Spinal cord (tissue), 10 donors: ENCODE results near the gene AKAP5. TPM values are rescaled to one million over a fixed set of nuclear protein-coding genes. Genes with fewer than 3 reads are reported as not detected.

Source experiments
- DNase-seq, 6 donors: peaks; one replicate each; pipeline versions ENCODE4 v3.0.0 to v3.0.0-alpha.2; 2013 to 2015; ENCODE audit warnings: low spot score in 6 of 6, low read depth in 4 of 6
- H3K27ac ChIP-seq: one replicate; pipeline ENCODE4 v1.5.1; 2013; ENCODE audit warnings: low read depth, low read length, control low read depth
- H3K27me3 ChIP-seq: one replicate; pipeline ENCODE4 v1.6.1; 2013; ENCODE audit warnings: low read length; ENCODE audit not compliant: control insufficient read depth, insufficient read depth
- H3K36me3 ChIP-seq: one replicate; pipeline ENCODE4 v1.6.1; 2013; ENCODE audit warnings: low read length; ENCODE audit not compliant: control insufficient read depth, insufficient read depth
- H3K4me1 ChIP-seq: one replicate; pipeline ENCODE4 v1.6.1; 2013; ENCODE audit warnings: low read length; ENCODE audit not compliant: control insufficient read depth, insufficient read depth
- H3K4me3 ChIP-seq: one replicate; pipeline ENCODE4 v1.5.1; 2013; ENCODE audit warnings: low read depth, low read length, control low read depth
- H3K9me3 ChIP-seq: one replicate; pipeline ENCODE4 v1.6.1; 2013; ENCODE audit warnings: low read length; ENCODE audit not compliant: control insufficient read depth, insufficient read depth
- WGBS: methylation state at CpG from one replicate; pipeline ENCODE4 v1.1.5; 2013; ENCODE audit warnings: missing lambda C conversion rate; ENCODE audit not compliant: insufficient coverage; 5-methylcytosine and 5-hydroxymethylcytosine counted together
- polyA plus RNA-seq, 2 donors: library from polyadenylated mRNA; unstranded; fragments of 120-200 nt; gene quantifications; one replicate each; pipeline ENCODE4 v1.2.1, GENCODE V29; 2013; ENCODE audit not compliant: insufficient read length in 2 of 2
- total RNA-seq, 2 donors: library from RNA; depleted of rRNA in 1 of 2; stranded (reverse); fragments of 120-200 nt in 1 of 2; fragments of >200 nt in 1 of 2; gene quantifications; one replicate each; pipeline versions ENCODE4 v1.2.3 to v1.2.4, GENCODE V29; 2013 to 2014
- donor health status: healthy.

The AKAP5 gene
- total and polyA plus RNA-seq, 4 donors = 3.0 to 10.7 (median 7.4) TPM

DNA sequence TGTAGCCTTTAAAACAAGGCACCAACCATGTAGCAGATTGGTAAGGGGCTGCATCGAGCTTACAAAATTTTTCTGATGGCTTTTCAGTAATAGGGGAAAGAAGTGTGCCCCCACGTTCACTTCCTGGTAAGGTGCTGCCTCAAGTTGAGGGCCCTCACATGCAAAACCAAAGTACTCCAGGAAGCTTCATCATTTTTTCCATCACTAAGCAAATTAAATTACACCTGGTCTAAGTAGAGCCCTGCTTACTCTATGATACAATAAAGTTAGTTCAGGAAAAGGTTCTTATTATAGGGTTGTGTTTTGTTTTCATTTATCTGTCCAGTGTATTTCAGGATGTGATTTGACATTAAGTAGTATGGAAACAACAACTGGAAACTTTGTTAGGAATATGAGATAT lies 15.0 kb upstream of the AKAP5 start:
- Histone ChIP-seq H3K36me3 (peaks cover 31% of the 10 kb centered on the region), H3K27ac (no peak overlapping the region), H3K27me3 (no peaks in the 10 kb centered on the region), H3K4me3 (no peak overlapping the region), H3K9me3 (no peaks in the 10 kb centered on the region), H3K4me1 (no peaks in the 10 kb centered on the region)
- no peak for DNase-seq
- WGBS = no CpG with 5 or more reads among the region's 2 CpGs

DNA sequence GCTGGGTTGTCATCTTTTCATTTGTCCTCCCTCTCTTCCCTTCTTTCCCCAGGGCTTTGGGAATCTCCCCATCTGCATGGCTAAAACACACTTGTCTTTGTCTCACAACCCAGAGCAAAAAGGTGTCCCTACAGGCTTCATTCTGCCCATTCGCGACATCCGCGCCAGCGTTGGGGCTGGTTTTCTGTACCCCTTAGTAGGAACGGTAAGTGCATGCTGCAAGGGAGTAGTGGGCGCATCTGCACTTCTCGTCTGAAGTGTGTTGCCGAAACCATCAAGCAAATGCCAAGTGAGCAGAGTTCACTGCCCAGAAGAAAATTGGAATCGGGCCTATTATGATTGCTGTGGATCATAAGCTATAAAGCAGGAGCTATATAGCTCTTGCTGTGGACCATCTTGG lies 10.6 kb upstream of the AKAP5 start:
- no peaks in the 10 kb centered on the region for H3K9me3 ChIP-seq
- H3K36me3 ChIP-seq = peaks cover 15% of the 10 kb centered on the region
- no peaks in the 10 kb centered on the region for H3K4me1 ChIP-seq
- H3K27ac ChIP-seq = no peak overlapping the region
- no peaks in the 10 kb centered on the region for H3K27me3 ChIP-seq
- H3K4me3 ChIP-seq = no peak overlapping the region
- WGBS = 90% methylated on average over 10 of the region's 10 CpGs
- peak in 1 of 6 donors; percentile 15 for DNase-seq

DNA sequence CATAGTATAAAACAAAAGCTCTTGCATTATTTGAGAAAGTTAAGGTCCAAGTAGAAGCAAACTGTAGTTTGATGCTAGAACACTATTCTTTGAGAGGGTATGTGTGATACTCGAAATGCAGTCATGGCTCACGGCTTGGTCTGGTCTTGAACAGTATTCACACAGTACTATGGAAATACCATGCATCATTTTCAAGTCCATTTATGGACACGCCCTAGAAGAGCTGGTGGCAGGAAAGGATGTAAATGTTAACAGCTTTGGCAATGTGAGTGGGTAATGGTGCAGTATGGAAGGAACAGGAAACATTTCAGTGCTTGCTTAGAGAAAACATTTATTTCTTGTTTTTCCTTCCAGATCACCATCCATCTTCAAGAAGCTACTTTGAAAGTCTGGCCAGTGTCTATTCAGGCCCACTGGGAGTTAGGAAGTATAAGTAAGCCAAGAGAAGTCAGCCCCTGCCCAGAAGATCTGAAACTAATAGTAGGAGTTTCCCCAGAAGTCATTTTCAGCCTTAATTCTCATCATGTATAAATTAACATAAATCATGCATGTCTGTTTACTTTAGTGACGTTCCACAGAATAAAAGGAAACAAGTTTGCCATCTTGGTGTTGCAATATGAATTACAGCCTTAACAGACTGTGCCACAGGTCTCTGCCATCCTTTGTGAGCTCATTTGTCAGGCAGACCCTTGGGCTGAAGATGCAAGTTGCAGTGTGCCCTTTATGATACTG lies 5.7 kb upstream of the AKAP5 start:
- H3K4me3 ChIP-seq = no peak overlapping the region
- no peak for DNase-seq
- H3K27me3 ChIP-seq = no peaks in the 10 kb centered on the region
- H3K9me3 ChIP-seq = no peaks in the 10 kb centered on the region
- peaks cover 3% of the 10 kb centered on the region for H3K36me3 ChIP-seq
- 43% methylated on average over 1 of the region's 4 CpGs for whole genome bisulfite sequencing
- no peak overlapping the region for H3K27ac ChIP-seq
- H3K4me1 ChIP-seq = no peaks in the 10 kb centered on the region

DNA sequence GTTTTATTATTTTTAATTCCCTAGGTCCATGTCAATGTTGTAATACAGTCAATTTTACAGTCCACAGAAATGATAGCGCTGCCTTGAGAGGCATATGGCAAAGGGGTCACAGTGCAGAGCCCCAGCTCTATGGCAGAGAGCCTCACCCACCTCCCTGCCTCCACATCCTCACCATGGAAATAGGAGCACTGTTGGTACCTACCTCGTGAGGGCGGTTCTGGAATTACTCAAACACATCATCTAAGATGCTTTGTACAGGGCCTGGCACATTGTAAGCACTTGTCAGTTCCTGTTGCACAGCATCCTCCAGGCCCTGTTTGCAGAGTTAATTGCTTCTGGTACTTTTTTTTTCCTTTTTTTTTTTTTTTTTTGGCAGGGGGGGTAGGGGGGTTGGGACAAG lies 4.1 kb upstream of the AKAP5 start:
- Histone ChIP-seq H3K36me3 (no peaks in the 10 kb centered on the region), H3K27ac (no peak overlapping the region), H3K4me3 (no peak overlapping the region), H3K9me3 (no peaks in the 10 kb centered on the region), H3K27me3 (no peaks in the 10 kb centered on the region), H3K4me1 (no peaks in the 10 kb centered on the region)
- no peak for DNase-seq
- WGBS = 97% methylated on average over 3 of the region's 3 CpGs

DNA sequence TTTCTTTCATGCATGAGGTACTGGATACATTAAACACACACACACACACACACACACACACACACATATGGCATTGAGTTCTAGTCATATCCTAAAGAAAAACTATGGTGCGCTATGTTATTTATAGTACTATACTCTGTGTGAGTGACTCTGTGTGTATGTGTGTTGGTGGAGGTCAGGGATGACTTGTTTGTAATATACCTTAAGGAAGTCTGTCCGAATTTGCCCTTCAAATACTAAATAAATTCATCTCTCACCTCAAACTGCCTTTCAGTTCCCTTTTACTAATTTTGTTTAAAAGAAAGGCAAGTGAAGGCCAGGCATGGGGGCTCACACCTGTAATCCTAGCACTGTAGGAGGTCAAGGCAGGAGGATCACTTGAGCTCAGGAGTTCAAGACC lies 2.1 kb upstream of the AKAP5 start:
- H3K4me3 ChIP-seq = no peak overlapping the region
- H3K9me3 ChIP-seq = no peaks in the 10 kb centered on the region
- no peaks in the 10 kb centered on the region for H3K36me3 ChIP-seq
- H3K27ac ChIP-seq = no peak overlapping the region
- H3K27me3 ChIP-seq = no peaks in the 10 kb centered on the region
- WGBS = no CpG with 5 or more reads among the region's 2 CpGs
- H3K4me1 ChIP-seq = no peaks in the 10 kb centered on the region
- no peak for DNase-seq

DNA sequence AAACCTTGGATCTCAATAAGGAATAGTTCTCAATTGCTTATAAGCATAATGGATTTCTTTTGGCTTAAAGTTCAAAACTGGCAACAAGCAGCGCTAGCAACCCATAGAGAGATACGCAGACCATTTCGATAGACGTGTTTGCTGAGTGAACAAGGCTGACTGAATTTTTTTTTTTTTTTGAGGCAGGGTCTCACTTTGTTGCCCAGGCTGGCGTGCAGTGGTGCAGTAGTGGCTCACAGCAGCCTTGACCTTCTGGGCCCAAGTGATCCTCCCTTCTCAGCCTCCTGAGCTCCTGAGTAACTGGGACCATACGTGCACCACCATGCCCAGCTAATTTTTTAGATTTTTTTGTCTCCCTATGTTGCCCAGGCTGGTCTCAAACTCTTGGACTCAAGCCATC lies 1.4 kb upstream of the AKAP5 start:
- no peak overlapping the region for H3K27ac ChIP-seq
- H3K36me3 ChIP-seq = no peaks in the 10 kb centered on the region
- H3K27me3 ChIP-seq = no peaks in the 10 kb centered on the region
- WGBS = 99% methylated on average over 6 of the region's 6 CpGs
- no peaks in the 10 kb centered on the region for H3K4me1 ChIP-seq
- no peaks in the 10 kb centered on the region for H3K9me3 ChIP-seq
- DNase-seq = no peak
- H3K4me3 ChIP-seq = no peak overlapping the region

DNA sequence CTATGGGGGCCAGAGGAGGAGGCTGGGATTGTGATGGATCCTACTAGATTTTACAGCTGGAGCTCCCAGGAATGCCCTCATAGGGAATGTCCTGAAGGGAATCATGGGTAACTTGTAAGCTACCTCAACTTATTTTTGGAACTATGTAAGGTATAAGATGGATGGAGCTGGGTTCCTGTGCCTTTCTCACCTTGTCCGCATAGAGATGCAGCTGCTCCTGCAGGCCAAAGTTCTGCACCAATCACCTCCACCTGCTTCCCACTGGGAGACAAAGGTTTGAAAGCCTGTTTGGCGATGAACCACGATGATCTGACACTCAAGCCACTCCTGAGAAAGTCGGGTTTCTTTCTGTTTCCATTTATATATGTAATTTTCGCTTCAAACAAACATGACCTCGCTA lies 648 bp upstream of the AKAP5 start:
- DNase-seq = peak in 1 of 6 donors; percentile 47
- 0% methylated on average over 1 of the region's 6 CpGs for WGBS
- Histone ChIP-seq H3K27me3 (no peaks in the 10 kb centered on the region), H3K27ac (no peak overlapping the region), H3K9me3 (no peaks in the 10 kb centered on the region), H3K36me3 (no peaks in the 10 kb centered on the region), H3K4me3 (peak overlapping the region; percentile 55), H3K4me1 (no peaks in the 10 kb centered on the region)

DNA sequence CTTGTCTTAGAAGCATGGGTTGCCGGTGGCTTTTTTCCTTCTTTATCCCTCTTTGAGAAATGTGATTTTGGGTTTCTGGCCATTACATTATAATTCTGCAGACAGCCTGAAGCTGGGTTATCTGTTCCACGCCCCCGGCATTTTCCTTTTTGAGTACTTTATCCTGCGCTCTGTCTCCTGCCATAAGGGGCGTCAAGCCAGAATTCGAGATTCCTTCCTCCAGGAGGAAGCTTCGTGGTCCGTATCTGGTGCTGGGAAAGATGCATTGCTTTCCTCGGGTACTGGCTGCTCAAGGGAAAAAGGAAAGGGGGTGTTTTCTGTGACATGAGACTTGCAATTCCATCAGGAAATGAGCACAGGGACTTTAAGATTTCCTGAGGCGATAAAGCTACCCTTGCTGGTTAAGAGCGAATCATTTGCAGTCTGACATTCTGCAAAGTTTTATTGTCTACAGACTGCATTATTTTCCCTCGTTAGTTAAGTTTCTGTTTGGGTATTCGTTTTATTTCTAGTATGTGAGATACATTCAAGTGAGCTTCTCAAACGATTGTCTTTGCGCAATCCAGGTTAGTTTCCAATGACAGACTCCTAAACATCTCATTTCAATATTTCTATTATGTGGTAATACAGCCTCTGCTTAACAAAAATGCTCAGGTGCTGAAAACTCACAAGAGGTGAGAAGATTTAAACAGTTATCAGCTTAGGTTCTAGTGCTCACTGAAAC lies 694 bp downstream of the AKAP5 start:
- 1% methylated on average over 7 of the region's 15 CpGs for WGBS
- peak in 5 of 6 donors; percentile 32 to 85 (median 41) for DNase-seq
- peak overlapping the region; percentile 22 for H3K27ac ChIP-seq
- H3K27me3 ChIP-seq = no peaks in the 10 kb centered on the region
- H3K4me3 ChIP-seq = peak overlapping the region; percentile 68
- no peaks in the 10 kb centered on the region for H3K9me3 ChIP-seq
- no peaks in the 10 kb centered on the region for H3K36me3 ChIP-seq
- H3K4me1 ChIP-seq = no peaks in the 10 kb centered on the region

DNA sequence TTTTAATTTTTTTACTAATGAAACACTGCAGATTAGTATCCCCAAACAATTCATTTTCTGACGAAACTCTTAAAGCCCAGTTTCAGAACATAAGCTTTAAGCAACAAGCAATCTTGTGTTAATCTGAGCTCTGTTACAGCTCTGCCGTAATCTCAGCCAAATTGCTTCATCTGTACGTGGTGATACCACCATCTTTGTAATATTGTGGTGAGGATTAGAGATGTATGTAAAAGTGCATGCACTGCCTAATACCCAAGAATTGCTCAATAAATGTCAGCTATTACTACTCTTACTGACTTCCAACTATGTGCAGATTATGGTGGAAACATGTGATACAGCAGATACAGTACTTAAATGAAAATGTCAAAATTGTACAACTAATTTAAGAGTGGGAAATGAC lies 1.8 kb downstream of the AKAP5 start:
- WGBS = no CpG with 5 or more reads among the region's 3 CpGs
- Histone ChIP-seq H3K4me3 (no peak overlapping the region), H3K9me3 (no peaks in the 10 kb centered on the region), H3K36me3 (no peaks in the 10 kb centered on the region), H3K27ac (no peak overlapping the region), H3K27me3 (no peaks in the 10 kb centered on the region), H3K4me1 (no peaks in the 10 kb centered on the region)
- DNase-seq = no peak

DNA sequence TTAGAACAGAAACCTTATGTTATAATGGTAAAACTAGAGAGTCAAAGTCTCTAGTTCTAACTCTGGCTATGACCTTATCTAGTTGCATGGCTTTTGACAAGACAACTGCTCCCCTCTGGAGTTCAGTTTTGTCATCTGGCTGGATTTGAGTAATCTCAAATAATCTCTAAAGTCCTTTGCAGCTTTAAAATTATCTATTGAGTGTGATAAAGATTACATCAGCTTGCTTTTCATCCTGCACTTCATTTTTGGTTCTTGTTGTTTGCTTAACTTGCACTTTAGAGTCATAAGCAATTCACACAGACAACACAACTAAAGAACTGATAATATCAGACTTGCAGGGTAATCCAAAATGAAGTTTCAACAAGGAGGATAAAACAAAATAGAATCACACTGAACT lies 2.3 kb downstream of the AKAP5 start:
- Histone ChIP-seq H3K4me1 (no peaks in the 10 kb centered on the region), H3K36me3 (no peaks in the 10 kb centered on the region), H3K27me3 (no peaks in the 10 kb centered on the region), H3K4me3 (no peak overlapping the region), H3K9me3 (no peaks in the 10 kb centered on the region), H3K27ac (no peak overlapping the region)
- DNase-seq = no peak
